Measurements from ENCODE around the gene PNCK. TPM values are rescaled to one million over a fixed set of nuclear protein-coding genes. Genes with fewer than 3 reads are reported as not detected.

PNCK gene
- total RNA-seq, 2 donors from 2014 or later: not detected

DNA sequence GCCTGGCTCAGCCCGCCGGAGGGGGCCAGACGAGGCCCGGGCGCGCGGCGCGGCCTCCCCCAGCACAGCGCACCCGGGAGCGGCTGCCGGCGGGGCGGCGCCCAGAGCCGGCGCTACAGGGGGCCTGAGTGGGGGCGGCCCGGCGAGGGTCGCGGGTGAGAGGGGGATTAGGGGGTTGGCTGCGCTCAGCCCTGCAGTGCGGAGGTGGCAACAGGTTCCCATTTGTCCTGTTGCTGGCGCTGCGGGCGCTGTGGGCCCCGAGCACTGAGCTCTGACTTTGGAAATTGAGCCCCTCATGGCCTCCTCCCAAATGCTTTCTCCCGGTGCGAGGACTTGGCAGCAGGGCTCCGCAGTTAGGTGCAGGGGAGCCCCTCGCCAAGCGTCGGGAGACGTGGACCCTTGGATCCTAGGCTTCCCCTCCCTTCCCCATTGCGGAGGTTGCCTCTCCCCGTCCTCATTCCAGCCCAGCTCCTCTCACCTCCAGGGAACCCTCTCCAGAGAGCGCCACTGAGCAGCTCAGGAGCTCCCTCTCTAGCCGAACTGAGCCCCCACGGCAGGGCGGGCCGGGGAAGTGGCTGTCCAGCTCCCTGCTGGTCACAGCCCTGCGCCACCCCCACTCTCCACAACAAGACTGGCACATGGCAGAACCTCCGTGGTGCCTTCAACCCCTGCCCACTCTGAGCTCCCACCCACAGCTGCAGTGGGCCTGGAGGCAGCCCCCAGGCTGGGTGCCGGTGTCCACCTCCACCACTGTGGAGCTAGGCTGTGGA lies 29.1 kb downstream of the PNCK start:
- 0% methylated on average over 1 to 3 of the region's 46 CpGs for WGBS, 2 donors
- DNase-seq: no peak
- TF ChIP-seq POLR2A (IDR thresholded peaks at IDR 0.05): no peak
- TF ChIP-seq, protein P1, sequence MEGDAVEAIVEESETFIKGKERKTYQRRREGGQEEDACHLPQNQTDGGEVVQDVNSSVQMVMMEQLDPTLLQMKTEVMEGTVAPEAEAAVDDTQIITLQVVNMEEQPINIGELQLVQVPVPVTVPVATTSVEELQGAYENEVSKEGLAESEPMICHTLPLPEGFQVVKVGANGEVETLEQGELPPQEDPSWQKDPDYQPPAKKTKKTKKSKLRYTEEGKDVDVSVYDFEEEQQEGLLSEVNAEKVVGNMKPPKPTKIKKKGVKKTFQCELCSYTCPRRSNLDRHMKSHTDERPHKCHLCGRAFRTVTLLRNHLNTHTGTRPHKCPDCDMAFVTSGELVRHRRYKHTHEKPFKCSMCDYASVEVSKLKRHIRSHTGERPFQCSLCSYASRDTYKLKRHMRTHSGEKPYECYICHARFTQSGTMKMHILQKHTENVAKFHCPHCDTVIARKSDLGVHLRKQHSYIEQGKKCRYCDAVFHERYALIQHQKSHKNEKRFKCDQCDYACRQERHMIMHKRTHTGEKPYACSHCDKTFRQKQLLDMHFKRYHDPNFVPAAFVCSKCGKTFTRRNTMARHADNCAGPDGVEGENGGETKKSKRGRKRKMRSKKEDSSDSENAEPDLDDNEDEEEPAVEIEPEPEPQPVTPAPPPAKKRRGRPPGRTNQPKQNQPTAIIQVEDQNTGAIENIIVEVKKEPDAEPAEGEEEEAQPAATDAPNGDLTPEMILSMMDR (IDR thresholded peaks at IDR 0.05): no peak
- H3K27me3 ChIP-seq: peaks cover 0 to 5% of the 10 kb centered on the region in 2 donors
- intact Hi-C loops (cut with DNase I): no loop called here
- no peak overlapping the region for H3K4me3 ChIP-seq
- no peaks in the 10 kb centered on the region for H3K36me3 ChIP-seq (replicated peaks in 1 of 2; ENCODE audit: insufficient read depth in 1 of 2, low read depth in 2 of 2)
- H3K4me1 ChIP-seq: peaks cover 17% of the 10 kb centered on the region
- no peak for ATAC-seq
- H3K9me3 ChIP-seq: no peaks in the 10 kb centered on the region
- H3K27ac ChIP-seq: no peak overlapping the region

DNA sequence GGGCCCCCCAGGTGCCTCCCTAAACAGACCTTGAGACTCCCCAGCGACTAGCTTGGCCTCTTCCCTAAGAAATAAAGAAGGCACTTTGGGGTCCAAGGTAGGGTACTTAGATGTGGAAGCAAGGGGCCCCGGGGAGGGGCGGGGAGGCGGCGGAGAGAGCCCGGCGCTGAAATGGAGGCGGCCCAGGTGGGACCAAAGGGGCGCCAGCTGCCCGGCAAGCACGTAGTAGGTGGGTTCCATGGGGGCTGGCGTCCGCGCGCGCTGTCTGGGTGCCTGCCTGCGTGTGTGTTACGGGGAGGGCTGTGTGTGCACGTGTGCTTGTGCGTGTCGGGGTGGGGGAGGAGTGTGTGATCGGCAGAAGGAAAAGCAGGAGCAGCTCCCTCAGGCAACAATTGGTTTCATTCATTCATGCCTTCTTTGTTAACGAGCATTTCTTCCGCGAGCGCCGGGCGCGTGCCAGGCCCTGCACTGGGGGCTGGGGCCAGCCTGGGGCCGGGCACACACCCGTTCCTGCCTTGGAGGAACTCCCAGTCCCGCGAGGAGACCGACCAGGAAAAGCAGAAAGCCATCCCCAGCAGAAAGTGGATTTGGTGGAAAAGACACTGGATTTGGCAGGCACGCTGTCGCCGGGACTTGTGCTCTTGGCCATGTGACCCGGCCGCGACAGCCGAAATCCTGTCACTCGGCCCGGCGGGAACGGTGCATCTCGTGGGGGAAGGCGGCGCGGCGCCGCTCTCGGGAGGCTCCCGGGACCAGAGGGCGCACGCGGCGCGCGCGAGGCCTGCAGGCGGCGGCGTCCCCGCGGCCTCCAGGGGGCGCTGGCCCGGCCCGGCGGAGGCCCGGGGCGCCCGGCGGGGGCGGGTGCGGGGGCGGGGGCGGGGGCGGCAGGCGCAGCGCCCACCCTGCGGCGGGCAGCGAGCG lies 29.9 kb downstream of the PNCK start:
- intact Hi-C loops (cut with DNase I): no loop called here
- WGBS, 2 donors: 0 to 2% methylated on average over 10 to 32 of the region's 84 CpGs
- H3K9me3 ChIP-seq: no peaks in the 10 kb centered on the region
- no peak overlapping the region for H3K4me3 ChIP-seq
- peaks cover 17% of the 10 kb centered on the region for H3K4me1 ChIP-seq
- H3K27me3 ChIP-seq: peaks cover 0 to 5% of the 10 kb centered on the region in 2 donors
- ATAC-seq (peak; percentile 35), DNase-seq (peak in 1 of 4 donors; percentile 26)
- no peaks in the 10 kb centered on the region for H3K36me3 ChIP-seq (replicated peaks in 1 of 2; ENCODE audit: insufficient read depth in 1 of 2, low read depth in 2 of 2)
- no peak overlapping the region for H3K27ac ChIP-seq
- TF ChIP-seq, protein P1 (IDR thresholded peaks at IDR 0.05): peak in 2 of 7 experiments; percentile 16 to 24
- no peak for TF ChIP-seq POLR2A (IDR thresholded peaks at IDR 0.05)

DNA sequence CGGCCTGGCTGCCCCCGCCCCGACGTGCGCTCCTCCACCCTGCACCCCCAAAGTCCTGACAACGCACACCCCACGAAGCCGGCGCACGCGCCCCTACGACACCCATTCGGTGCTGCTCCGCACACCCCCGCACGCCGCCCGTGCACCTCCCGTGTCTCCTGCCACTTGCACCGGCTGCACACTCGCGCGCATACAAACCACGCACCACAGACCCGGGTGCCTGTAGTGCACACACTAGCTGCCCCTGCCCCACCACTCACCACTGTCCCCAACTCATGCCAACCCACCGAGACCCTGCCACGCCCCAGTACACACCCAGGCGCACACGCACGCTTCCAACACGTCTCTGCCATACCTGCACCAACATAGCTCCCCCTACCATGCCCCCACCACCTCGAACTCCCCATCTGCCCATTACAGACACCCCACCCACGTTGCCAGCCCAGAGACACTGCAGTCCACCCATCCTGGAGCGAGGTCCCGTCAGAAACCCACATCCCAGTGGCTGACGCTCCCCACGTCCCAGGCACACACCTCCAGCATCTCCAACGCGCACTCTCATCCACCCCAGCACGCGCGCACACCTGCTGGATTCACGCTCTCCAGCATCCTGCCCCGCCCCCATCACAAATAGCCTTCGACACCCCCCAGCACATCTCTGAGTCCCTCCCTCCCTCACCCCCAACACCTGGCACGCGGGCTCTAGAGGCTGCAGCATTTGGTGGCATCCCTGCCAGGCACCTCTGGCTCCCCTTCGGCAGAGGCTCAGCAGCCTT lies 30.8 kb downstream of the PNCK start:
- Histone ChIP-seq H3K9me3 (no peaks in the 10 kb centered on the region), H3K27me3 (peaks cover 0 to 5% of the 10 kb centered on the region in 2 donors), H3K4me1 (peaks cover 17% of the 10 kb centered on the region), H3K4me3 (no peak overlapping the region), H3K36me3 (replicated peaks in 1 of 2; ENCODE audit: insufficient read depth in 1 of 2, low read depth in 2 of 2) (no peaks in the 10 kb centered on the region), H3K27ac (no peak overlapping the region)
- no peak for TF ChIP-seq POLR2A (IDR thresholded peaks at IDR 0.05)
- TF ChIP-seq, protein P1 (IDR thresholded peaks at IDR 0.05): no peak
- ATAC-seq (no peak), DNase-seq (no peak)
- intact Hi-C loops (cut with DNase I): no loop called here
- 2 to 6% methylated on average over 17 to 25 of the region's 48 CpGs for WGBS, 2 donors

DNA sequence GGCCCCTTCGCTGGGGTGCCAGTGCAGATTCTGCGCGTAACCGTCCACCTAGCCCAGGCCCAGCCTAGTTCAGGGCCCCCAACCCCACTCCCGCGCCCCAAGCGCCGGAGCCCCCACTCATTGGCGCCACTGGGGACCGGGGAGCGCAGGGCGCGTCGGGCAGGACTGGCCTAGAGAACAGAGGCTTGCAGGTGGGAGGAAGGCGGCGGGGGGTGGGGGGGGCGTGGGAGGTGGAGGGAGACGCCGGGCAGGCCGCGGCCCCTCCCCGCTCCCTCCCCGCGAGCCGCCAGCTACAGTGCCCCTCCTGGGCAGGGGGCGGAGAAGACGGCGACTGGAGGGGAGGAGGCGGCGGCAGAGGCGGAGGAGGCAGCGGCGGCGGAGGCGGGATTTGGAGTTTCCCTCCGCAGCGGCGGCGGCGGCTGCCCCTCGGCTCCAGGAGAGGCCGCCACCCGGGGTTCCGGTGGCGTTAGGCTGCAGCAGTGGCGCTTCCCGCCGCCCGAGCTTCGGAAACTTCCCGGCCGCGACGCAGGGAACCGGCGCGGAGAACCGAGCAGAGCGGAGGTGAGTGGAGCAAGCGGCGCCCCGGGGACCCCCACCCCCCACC lies 31.5 kb downstream of the PNCK start:
- 3% methylated on average over 26 of the region's 62 CpGs; no CpG with 5 or more reads in 1 of the 2 donors for WGBS, 2 donors
- DNase-seq (no peak), ATAC-seq (no peak)
- intact Hi-C loops (cut with DNase I): no loop called here
- H3K4me1 ChIP-seq: peaks cover 10% of the 10 kb centered on the region
- peaks cover 0 to 5% of the 10 kb centered on the region in 2 donors for H3K27me3 ChIP-seq
- no peak overlapping the region for H3K4me3 ChIP-seq
- H3K27ac ChIP-seq: no peak overlapping the region
- H3K9me3 ChIP-seq: no peaks in the 10 kb centered on the region
- no peaks in the 10 kb centered on the region for H3K36me3 ChIP-seq (replicated peaks in 1 of 2; ENCODE audit: insufficient read depth in 1 of 2, low read depth in 2 of 2)
- TF ChIP-seq, protein P1 (IDR thresholded peaks at IDR 0.05): no peak
- no peak for TF ChIP-seq POLR2A (IDR thresholded peaks at IDR 0.05)

All from body of pancreas (tissue), 4 donors.